ENCODE data around the gene CLRN3.

CLRN3 gene

GRCh38 chr10:127899766-127900387 lies 7.1 kb upstream of the CLRN3 start:
- FAIRE-seq: no peak

- FAIRE-seq: peak; percentile 10
These were observed 4.4 kb upstream of the CLRN3 start for GRCh38 chr10:127897177-127897576.

- no peak for FAIRE-seq
These were observed 3.8 kb upstream of the CLRN3 start for GRCh38 chr10:127896590-127896989.

GRCh38 chr10:127894146-127894545 lies 1.4 kb upstream of the CLRN3 start:
- no peak for FAIRE-seq

- FAIRE-seq: no peak
These were observed 1.9 kb downstream of the CLRN3 start for GRCh38 chr10:127890832-127891334.

- FAIRE-seq: no peak
These were observed 2.5 kb downstream of the CLRN3 start for GRCh38 chr10:127890216-127890615.

GRCh38 chr10:127889605-127890195 lies 3.0 kb downstream of the CLRN3 start:
- FAIRE-seq: no peak

- peak; percentile 14 for FAIRE-seq
These were observed 4.0 kb downstream of the CLRN3 start for GRCh38 chr10:127888521-127889312.

GRCh38 chr10:127887541-127888415 lies 5.0 kb downstream of the CLRN3 start:
- FAIRE-seq: no peak

- FAIRE-seq: no peak
These were observed 6.2 kb downstream of the CLRN3 start for GRCh38 chr10:127886371-127887051.

GRCh38 chr10:127884501-127884900 lies 8.2 kb downstream of the CLRN3 start:
- FAIRE-seq: no peak

GRCh38 chr10:127883516-127883915 lies 9.2 kb downstream of the CLRN3 start:
- FAIRE-seq: no peak

GRCh38 chr10:127882801-127883459 lies 9.8 kb downstream of the CLRN3 start:
- FAIRE-seq: no peak

GRCh38 chr10:127882391-127882790 lies 10.3 kb downstream of the CLRN3 start:
- FAIRE-seq: no peak

GRCh38 chr10:127881262-127881661 lies 11.5 kb downstream of the CLRN3 start:
- no peak for FAIRE-seq

GRCh38 chr10:127880557-127880956 lies 12.2 kb downstream of the CLRN3 start:
- FAIRE-seq: no peak

GRCh38 chr10:127878475-127879055 lies 14.2 kb downstream of the CLRN3 start:
- no peak for FAIRE-seq

- no peak for FAIRE-seq
These were observed 15.0 kb downstream of the CLRN3 start for GRCh38 chr10:127877699-127878098.

- FAIRE-seq: no peak
These were observed 15.6 kb downstream of the CLRN3 start for GRCh38 chr10:127877116-127877515.

- FAIRE-seq: no peak
These were observed 16.8 kb downstream of the CLRN3 start for GRCh38 chr10:127875916-127876315.

GRCh38 chr10:127875449-127875765 lies 17.3 kb downstream of the CLRN3 start:
- no peak for FAIRE-seq

All from colon (tissue), 2 donors.